NCI-H524 treated with DMSO at 0.1 percent for 48 hours (cell line): ENCODE results near the gene SLX4.
"Not testable (repeated sequence)": the region's sequence is repeated elsewhere in the genome, so short reads cannot be mapped to it uniquely, and the experiment has no call there.

ENCODE experiments used
- DNase-seq: peaks from one replicate; lab custom pipeline; 2025; lab: John Stamatoyannopoulos, UW

SLX4 gene, protein sequence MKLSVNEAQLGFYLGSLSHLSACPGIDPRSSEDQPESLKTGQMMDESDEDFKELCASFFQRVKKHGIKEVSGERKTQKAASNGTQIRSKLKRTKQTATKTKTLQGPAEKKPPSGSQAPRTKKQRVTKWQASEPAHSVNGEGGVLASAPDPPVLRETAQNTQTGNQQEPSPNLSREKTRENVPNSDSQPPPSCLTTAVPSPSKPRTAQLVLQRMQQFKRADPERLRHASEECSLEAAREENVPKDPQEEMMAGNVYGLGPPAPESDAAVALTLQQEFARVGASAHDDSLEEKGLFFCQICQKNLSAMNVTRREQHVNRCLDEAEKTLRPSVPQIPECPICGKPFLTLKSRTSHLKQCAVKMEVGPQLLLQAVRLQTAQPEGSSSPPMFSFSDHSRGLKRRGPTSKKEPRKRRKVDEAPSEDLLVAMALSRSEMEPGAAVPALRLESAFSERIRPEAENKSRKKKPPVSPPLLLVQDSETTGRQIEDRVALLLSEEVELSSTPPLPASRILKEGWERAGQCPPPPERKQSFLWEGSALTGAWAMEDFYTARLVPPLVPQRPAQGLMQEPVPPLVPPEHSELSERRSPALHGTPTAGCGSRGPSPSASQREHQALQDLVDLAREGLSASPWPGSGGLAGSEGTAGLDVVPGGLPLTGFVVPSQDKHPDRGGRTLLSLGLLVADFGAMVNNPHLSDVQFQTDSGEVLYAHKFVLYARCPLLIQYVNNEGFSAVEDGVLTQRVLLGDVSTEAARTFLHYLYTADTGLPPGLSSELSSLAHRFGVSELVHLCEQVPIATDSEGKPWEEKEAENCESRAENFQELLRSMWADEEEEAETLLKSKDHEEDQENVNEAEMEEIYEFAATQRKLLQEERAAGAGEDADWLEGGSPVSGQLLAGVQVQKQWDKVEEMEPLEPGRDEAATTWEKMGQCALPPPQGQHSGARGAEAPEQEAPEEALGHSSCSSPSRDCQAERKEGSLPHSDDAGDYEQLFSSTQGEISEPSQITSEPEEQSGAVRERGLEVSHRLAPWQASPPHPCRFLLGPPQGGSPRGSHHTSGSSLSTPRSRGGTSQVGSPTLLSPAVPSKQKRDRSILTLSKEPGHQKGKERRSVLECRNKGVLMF (N-terminal part only)

DNA sequence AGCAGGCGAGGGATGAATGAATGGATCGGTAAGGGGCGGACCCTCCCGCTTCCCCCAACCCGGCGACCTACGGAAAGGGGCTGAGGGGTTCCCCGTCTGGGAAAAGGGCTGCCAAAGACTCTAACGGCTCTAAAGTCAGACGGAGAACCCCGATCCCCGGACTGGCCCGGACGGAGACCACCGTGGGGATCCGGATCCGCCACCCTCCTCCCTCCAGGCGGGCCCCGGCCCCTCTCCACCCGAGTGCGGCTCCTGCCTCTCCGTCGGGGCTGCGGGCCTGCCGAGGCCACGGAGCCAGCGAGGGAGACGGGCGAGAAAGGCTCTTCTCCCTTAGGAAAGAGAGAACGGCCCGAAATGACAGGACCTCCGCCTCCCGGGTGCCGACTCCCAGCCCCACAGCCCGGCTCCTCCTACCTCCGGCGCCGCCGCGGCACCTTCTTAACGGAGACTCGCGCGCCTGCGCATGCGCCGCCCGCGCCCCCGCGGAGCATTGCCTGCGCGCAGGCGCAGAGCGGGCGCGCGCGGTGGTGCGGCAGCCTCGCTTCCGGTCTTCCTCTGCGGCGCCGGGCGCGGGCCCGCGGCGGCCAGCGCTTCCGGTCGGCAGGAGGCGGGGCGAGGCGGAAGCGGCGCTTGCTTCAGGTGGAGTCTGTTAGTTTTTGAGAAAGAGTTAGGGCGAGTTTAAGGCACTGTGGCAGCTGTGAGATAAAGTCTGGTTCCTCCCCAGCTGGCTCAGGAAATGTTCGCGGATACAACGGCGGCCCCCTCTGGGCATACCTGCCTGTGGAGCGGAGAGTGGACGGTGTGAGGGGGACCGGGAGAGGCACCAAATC lies at the start of gene SLX4:
Gene SLX4, minus strand, starts transcription at position 461 of the 830 bp plus-strand sequence. CDS start 2,642 bp downstream, outside the sequence.
- peak; percentile 69 for DNase-seq

DNA sequence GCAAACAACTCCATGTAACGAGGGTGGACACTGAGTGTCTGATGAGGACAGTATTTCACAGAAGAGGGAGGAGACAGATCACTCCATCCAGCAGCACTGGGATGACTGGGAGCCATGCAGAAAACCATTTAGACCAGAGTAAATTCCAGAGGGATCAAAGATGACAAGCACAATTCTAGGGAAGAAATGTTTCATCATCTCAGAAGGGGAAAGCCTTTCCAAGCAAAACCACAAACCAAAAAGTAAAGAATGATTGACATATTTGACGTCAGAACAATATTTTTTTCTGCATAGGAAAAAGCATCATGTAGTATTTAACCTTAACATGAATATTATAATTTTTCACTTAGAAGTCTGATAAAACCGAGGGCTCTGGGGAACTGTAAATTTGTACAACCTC lies 47.8 kb upstream of the SLX4 start:
- no peak for DNase-seq

DNA sequence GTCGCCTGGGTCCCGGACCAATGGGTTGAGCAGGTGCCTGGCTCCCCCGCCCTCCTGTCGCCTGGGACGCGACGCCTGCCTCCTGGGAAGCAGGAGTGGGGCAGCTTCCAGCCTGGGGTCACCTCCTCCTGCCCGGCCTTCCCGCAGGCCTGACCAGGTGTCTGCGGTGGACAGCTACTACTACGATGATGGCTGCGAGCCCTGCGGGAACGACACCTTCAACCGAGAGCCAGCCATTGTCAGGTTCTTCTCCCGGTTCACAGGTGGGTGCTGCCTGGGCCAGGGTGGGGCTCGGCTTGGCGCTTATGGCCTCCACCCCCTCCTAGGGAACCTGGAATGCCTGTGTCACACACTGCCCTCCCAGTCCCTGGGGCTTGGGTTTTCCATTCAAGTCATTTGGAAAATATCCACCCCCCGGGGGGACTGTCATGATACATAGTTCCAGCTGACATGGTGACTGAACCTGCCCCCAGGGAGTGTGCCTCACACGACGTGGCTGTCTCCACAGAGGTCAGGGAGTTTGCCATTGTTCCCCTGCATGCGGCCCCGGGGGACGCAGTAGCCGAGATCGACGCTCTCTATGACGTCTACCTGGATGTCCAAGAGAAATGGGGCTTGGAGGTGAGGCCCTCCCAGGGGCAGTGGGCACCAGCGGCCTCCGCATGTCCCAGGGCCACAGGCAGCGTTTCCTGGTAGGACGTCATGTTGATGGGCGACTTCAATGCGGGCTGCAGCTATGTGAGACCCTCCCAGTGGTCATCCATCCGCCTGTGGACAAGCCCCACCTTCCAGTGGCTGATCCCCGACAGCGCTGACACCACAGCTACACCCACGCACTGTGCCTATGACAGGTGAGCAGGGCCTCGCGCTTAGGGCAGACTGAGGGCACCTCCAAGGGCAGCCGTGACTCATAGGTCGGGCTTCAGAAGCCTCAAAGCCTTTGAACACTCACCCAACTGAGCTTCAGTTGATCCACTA lies 45.4 kb upstream of the SLX4 start:
- no peak for DNase-seq

DNA sequence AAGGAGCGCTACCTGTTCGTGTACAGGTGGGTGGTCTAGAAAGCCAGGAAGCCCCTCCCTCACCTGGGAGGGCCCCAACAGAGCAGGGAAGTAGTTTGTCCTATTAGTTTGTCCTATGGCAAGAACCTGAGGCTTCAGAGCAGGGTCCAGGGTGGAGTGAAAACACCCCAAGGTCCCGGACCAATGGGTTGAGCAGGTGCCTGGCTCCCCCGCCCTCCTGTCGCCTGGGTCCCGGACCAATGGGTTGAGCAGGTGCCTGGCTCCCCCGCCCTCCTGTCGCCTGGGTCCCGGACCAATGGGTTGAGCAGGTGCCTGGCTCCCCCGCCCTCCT lies 44.7 kb upstream of the SLX4 start:
- not testable (repeated sequence) for DNase-seq

DNA sequence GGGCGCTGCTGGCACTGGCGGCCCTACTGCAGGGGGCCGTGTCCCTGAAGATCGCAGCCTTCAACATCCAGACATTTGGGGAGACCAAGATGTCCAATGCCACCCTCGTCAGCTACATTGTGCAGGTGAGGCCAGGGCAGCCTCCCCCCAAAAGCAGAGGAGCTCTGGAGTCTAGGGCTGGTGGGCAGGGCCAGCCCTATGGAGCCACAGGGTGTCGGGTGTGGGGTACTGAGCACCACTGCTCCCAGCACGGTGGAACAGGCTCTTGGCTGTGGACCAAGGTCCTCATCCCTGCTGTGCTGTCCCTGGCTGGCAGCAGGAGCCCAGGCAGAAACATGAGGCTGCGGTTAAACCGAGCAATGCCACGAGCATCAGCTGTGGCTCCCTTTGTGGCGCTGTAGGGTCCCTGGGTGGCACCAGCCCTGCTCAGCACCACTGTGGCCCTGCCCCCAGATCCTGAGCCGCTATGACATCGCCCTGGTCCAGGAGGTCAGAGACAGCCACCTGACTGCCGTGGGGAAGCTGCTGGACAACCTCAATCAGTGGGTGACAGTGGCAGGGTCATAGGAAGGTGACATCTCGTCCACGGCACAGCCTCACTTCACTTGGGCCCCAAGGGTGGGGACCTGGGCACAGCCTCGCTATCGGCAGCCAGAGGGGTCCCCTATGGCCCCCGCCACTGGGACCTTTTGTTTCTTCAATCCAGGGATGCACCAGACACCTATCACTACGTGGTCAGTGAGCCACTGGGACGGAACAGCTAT lies 44.2 kb upstream of the SLX4 start:
- DNase-seq = no peak

DNA sequence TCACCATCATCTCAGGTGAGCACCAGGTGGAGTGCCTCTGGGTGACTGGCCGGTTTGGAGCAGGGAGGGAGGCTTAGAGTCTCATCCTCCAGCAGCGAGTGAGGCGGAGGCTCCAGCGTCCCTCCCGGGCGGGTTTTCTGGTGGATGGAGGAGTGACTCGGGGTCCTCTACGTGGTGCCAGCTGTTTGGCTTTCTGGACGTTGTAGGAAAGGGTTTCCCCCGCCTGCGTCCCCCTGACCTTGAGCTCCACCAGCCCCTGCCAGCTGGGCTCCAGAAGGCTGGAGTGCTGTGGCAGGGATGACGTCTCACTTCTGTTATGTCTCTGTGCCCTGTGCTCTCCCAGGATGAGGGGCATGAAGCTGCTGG lies 43.6 kb upstream of the SLX4 start:
- DNase-seq = no peak

DNA sequence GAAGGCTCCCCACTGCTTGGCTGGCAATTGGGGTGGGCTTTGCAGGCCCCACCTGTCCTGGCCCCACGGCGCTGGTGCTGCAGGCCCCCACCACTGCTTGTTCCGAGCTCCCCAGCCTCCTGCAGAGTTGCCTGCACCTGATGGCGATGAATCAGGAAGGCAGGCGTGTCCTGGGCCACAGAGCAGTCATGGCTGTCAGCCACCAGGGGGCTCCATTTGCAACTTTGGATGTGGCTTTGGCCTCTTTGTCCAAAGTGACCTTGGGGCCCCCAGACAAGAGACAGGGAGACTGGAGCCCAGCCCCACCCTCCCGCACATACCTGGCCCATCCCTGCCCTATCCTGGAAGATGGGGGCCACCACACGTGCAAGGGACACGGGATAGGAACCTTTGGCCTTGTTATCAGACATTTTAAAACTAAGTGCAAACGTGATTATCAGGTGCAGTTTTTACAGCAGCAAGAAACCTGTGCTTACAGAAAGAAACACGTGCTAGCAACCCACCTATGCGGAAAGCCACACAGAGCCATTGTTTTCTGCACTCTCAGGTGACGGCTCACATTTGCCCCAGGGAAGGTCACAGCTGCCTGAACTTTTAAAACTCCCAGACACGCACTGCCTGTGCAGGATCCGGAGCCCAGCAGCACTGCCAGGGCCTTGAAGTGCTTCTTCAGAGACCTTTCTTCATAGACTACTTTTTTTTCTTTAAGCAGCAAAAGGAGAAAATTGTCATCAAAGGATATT lies 43.0 kb upstream of the SLX4 start, which contains the start of gene DNASE1:
Gene DNASE1, plus strand, starts transcription at position 443 of the 743 bp plus-strand sequence. CDS start 683 bp downstream, outside the sequence.
- DNase-seq = no peak

DNA sequence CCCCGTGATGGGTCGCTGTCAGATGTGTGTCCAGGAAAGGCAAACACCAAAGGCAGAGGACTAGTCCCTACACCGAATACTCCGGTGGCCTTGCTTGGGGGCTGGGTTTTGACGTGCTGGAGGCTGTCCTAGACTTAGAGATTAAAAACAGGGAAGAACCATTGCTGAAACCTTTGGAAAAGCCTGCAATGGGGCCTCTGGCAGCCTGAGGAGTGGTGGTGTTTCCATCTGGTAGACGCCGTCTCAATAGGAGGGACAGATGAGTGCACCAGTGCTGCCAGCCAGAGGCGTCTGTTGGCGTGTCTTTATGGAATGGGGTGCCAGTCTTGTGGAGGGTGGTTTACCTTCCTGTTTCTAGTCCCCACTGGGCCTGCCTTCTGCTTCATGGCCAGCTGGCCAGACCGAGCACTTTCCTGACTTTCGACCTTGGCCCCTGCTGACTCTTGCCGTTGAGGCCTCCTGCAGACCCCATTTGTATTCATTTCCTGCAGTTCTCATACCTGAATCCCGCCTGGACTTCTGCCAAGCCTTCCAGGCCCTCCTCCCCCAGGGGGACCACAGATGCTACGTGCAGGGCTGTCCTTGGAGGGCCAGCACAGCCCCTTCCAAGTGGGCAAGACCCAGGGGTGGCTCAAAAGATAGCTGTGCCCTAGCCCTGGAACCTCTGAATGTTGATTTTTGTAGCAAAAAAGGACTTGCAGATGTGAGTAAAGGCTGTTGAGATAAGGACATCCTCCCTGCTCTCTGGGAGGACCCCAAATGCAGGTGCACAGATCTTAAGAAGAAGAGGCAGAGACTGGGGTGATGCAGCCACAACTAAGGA lies 41.2 kb upstream of the SLX4 start:
- no peak for DNase-seq

DNA sequence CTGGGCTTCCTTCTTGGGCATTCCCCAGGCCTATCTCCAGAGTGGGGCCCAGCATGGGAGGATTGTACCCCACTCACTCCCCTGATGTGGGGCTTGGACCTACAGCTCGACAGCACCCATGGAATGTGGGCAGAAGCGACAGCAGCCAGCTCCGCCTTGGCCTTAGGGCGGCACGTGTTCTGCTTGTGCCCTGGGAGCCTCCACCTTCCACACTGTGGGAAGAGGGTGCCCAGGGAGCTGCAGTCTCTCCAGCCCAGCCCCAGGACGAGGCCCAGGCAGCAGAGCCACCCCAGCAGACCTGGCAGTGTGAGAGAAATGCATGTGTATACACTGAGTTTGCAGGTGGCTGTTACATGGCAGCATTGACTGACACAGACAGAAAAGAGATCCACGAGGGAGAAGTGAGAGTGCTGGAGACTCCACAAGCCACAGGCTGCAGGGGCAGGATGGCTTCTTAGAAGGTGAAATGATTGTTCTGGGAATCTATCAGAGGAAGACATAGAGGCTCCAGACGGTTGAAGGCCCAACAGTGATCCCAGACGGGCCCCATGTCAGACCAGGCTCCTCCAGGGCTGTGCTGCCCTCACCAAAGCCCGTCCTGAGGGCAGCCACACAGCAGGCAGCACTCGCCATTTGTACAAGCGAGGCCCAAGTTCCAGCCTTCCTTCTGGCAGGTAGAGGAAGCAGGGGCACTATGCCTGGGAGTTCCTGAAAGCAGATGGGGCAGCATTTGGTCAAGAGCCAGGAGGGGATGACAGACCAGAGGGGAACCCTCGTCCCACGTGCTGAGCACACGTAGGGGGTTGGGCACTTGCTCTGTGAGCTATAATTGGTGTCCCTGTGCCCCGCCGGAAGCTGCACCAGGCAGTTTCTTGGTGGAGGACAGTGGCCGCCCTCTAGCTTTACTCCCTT lies 40.3 kb upstream of the SLX4 start:
- no peak for DNase-seq

DNA sequence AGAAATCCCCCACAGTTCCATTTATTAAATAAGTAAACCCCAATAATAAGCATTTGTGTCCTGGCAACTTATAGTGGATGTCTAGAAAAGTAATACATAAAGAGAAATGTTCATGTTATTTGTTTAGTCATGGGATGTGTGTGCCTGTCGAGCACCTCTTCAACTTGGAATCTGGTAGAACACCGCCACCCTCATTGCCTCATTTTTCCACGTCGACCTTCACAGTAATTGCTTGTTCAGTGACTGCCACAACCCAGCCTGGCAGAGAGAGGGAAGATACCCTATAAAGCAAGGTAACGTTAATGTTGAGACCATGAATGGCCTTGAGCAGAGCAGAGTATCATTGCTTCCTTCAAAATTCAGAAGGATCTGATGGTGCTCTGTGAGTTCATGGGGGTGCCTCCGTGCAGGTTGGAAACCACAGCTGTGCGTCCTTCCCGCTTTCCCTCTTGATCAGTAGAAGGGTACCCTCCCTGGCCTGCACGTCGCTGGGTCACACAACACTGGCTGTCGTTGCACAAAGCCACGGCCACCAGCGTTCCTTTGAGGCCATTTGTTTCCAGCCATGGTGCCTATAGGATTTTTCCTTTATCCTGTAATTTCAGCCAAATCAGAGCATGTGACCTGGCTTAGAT lies 39.3 kb upstream of the SLX4 start:
- no peak for DNase-seq

DNA sequence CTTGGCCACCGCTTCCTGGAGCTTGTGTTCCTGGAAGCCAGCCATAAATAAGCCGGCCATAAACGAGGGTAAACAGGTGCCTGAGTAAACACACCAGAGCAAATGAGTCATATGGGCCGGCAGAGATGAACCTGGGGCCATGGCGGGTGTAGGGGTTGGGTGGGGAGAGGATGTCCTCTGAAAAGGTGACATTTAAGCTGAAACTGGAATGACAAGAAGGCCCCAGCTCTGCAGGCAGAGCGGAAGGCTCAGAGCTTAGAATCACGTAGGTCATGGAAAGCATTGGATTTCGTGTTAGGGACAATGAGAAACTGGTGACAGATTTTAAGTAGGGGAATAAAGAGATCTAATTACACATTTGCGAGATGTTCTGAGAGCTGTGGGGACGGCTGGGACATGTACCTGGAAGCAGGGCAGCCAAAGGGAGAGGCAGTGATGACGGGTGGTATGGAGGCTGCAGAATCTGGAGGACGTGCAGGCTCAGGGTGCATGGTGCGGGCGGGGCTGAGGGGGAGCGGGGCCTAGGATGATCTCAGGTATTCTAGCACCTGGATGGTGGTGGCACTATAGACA lies 35.0 kb upstream of the SLX4 start:
- no peak for DNase-seq

DNA sequence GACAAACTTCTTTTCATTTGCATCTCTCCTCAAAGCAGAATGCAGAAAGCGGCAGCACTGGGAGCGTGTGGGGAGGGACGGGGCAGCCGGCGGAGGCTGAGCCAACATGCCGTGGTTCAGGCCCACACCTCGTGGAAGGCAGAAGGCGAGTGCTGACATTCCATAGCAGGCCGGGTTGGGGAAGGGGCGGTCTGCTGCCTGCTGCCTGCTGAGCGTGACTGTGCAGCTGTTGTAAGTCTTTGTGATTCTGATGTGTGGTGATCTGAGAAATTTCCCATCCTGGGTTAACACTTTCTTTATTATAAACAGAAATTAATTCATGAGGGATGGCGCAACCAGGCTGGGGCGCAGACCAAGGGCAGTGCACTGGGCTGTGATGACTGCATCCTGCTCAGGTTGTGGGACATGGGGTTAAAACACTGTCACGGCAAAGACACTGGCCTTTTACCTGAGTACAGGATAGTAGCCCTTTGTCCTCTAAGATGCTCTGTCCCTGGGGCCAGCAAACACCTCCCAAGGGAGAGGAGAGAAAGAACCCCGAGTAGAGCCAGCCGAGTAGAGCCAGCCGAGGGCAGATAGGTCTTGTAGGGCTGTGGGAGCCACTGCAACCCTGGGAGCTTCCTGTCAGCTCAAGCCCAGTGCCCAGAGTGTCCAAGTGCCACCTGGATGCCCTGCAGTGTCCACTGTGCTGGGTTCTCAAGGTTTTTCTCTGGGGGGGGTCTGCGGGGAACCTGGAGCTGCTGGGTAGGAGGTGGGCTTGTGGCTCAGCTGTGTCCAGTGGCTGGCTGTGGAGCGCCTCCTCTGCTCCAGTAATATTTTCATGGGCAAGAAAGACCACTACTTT lies 34.3 kb upstream of the SLX4 start:
- no peak for DNase-seq

DNA sequence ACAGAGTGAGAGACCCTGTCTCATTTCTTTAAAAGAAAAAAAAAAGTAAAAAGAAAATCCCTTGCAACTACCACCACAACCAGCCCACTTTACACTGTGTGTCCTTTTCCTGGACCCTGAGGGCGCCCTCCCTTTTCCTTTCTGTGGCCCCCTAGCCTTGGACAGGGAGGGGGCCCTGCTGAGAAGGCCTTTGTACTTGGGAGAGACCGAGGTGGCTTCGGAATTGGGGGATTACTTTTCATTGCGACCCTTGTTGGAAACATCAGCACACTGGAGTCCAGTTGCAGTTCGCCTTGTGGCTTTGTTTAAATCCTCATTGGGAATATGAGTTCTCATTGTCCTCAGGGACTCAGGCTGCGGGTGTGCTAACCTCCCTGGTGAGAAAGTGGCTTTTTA lies 33.7 kb upstream of the SLX4 start:
- no peak for DNase-seq

DNA sequence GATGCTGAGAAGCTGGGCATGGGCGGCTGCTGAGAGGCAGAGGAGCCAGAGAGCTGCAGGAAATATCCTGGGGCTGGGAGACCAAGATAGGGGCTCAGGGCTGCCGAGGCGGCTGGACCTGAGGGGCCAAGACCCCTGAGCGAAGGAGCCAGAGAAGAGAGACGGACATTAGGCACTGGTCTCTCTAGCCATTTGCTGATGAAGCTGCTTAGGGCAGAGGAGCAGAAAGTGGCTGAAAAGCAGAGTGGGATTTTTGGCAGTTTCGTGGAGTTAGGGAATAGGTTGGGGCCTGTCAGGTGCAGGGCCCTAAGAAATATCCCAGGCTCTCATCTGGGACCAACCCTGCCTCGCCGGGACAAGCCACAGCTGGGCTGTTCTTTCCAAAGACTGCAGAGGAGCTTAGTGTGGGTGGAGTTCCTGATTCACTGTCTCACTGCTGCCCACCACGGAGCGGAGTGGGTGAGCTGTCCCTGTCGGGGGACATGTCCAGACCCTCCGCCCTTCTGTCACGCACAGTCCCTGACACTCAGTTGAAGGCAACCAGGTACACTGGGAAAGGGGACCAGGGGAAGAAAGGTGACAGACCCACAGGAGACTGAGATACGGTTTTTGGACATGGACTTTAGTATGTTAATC lies 31.8 kb upstream of the SLX4 start:
- DNase-seq = no peak
